ENCODE data around the gene PRODH.
"Not testable (repeated sequence)": the region's sequence is repeated elsewhere in the genome, so short reads cannot be mapped to it uniquely, and the experiment has no call there.

- not testable (repeated sequence) for TF ChIP-seq CTCF, POLR2A, EP300, POLR2AphosphoS5 (IDR thresholded peaks at IDR 0.05)
Measured at GRCh38 chr22:18906410-18906745, 29.7 kb downstream of the PRODH start.

Measured in suprapubic skin (tissue), 4 donors.